GM12801 (cell line): ENCODE data around the gene FZD1.

ENCODE experiments used
- TF ChIP-seq, protein P1 (sequence below): IDR thresholded peaks from one replicate; pipeline ENCODE4 v1.5.1; 2011; ENCODE audit warnings: control low read depth; ENCODE audit not compliant: insufficient read length; ENCODE audit errors: extremely low read depth

The FZD1 gene

GRCh38 chr7:91235211-91235832, 28.9 kb upstream of the FZD1 start:
- TF ChIP-seq, protein P1, sequence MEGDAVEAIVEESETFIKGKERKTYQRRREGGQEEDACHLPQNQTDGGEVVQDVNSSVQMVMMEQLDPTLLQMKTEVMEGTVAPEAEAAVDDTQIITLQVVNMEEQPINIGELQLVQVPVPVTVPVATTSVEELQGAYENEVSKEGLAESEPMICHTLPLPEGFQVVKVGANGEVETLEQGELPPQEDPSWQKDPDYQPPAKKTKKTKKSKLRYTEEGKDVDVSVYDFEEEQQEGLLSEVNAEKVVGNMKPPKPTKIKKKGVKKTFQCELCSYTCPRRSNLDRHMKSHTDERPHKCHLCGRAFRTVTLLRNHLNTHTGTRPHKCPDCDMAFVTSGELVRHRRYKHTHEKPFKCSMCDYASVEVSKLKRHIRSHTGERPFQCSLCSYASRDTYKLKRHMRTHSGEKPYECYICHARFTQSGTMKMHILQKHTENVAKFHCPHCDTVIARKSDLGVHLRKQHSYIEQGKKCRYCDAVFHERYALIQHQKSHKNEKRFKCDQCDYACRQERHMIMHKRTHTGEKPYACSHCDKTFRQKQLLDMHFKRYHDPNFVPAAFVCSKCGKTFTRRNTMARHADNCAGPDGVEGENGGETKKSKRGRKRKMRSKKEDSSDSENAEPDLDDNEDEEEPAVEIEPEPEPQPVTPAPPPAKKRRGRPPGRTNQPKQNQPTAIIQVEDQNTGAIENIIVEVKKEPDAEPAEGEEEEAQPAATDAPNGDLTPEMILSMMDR: no peak

GRCh38 chr7:91239171-91239604, 25.0 kb upstream of the FZD1 start:
- TF ChIP-seq, protein P1: no peak

DNA sequence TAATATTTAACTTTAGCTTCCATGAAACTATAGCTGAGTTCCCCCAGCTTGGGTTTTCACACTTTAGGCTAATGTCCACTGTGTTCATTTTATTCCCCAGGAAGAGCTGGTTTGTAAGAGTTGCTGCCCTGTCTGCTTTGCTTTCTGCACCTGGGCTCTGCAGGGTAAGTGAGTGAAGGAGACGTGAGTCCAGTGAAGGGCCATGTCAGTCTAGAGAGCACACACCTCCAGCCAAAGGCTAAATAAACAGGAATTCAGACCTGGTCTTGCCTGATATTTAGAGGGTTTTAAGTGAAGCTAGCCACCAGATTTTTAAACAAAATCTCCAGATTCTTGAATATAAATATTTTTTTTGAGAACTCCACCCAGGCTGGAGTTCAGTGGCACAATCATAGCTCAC, 24.5 kb upstream of the FZD1 start:
- TF ChIP-seq, protein P1: no peak

DNA sequence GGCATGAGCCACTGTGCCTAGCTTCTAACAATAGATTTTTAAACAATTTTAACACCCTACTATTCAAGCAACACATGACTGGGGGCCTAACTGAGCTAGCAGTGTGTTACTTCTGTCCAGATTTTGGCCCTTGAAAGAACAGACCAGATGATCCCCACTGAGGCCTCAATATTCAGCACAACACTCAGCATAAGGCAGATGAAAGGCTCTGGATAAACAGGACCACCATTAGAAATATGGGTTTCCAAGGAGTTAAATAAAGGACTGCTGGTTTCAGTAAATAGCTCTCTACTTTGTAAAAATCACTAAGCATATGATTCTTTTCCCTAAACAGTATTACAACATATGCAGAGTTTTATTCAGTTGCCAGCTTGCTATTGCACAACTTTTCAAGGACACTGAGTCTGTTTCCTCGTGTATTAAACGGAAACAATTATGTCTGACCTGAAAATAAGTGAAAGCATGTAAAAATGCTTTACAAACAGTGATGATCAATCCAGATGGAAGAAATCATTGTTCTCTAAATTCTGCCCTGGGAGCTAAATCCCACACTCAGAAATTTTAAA, 23.8 kb upstream of the FZD1 start:
- TF ChIP-seq, protein P1: no peak

GRCh38 chr7:91242097-91242844, 22.0 kb upstream of the FZD1 start:
- TF ChIP-seq, protein P1: no peak

DNA sequence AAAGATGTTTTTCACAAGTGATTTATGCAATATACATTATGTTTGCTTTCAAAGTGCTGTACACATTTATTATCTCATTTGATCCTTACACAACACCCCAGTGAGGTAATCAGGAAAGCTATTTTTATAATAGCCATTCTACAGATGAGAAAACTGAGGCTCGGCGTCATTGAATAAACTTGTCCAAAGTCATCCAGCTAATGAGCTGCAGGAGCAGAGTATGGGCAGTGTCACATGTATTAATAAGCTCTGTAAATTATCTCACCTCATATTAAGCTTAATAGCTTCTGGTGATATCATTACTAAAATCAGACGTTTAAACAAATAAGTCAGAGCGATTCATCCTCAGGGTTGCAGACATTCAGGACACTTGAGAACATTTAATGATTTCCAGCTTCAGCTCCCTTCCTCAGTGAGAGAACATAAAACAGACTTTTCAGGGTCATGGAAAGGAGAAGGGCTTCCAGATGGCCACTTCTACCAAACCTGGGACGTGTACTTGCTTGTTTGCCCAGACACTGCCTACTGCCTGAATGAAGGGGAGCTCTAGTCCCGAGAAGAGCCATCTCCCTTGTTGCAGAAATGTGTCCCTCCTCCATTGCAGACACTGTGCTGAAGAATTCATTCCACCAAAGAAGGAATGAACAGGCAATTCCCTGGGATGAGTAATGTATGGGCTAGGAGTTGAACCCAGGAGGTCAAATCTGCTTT, 20.5 kb upstream of the FZD1 start:
- TF ChIP-seq, protein P1: no peak

DNA sequence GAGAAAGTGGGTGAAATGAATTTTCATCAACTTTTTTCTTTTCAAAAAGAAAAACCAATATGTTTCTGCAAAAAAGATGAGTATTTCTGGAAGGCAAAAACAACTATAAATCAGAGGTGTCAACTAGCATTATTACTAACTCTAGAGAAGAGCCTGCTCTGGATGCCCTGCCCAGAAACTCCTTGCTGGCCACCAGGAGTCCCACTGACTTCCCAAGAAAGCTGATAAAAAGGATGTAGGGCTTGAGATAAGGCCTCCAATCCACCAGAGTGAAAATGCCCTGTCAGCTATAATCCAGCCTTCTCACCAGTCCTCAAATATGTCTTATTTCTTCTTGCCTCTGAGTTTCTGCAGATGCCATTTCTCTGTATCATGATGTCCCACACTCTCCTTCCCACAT, 16.7 kb upstream of the FZD1 start:
- TF ChIP-seq, protein P1: no peak
